Placental epithelial cell (primary cell): ENCODE data around the gene NDNF. TPM values are rescaled to one million over a fixed set of nuclear protein-coding genes. Genes with fewer than 3 reads are reported as not detected.

Experiments
- total RNA-seq: library from RNA; depleted of rRNA; stranded (reverse); fragments of >200 nt; gene quantifications from 2 replicates; pipeline ENCODE4 v1.2.3, GENCODE V29; 2012

NDNF gene, protein sequence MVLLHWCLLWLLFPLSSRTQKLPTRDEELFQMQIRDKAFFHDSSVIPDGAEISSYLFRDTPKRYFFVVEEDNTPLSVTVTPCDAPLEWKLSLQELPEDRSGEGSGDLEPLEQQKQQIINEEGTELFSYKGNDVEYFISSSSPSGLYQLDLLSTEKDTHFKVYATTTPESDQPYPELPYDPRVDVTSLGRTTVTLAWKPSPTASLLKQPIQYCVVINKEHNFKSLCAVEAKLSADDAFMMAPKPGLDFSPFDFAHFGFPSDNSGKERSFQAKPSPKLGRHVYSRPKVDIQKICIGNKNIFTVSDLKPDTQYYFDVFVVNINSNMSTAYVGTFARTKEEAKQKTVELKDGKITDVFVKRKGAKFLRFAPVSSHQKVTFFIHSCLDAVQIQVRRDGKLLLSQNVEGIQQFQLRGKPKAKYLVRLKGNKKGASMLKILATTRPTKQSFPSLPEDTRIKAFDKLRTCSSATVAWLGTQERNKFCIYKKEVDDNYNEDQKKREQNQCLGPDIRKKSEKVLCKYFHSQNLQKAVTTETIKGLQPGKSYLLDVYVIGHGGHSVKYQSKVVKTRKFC
- total RNA-seq, result under 0.01 TPM in 1 of 2 replicates, not detected in the other

DNA sequence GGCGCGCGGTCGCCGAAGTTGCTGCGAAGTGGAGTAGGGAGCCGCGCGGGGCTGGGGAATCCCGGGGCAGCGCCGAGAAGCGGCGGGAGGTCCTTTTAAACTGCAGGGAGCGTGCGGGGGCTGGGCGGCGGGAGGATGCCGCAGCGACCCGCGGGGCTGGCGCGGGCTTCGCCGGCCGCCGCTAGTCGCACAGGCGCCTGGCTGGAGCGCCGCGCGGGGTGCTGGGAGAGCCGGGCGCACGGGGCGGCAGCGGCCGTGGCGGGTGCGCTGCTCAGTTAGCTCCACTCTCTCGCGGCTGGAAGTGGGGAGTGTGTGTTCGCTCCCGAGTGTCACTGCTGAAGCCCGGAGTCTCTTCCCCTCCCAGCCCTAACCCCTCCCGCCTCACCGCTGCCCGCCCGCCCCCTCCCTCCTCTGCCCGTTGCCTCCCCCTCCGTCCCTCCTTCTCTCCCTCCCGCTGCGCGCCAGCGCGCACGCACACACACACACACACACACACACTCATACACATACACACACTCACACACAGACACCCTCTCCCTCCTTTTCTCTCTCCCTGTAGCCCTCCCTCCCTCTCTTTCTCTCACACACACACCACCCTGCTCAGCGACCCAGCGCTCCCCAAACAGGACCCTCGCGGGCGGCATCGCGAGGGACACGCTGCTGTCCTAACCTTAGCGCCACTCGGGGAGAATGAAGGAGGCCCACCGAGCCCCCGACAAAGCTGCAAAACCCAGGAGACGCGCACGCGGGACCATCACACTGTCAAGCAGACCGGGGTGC lies at the start of gene NDNF:
NDNF (minus strand) TSS at position 312 of the 780 bp plus-strand sequence. CDS start 26,698 bp downstream, outside the sequence.

Other genes starting within 250 kb of the NDNF start
- gene PRDM5, start 149.8 kb downstream of the NDNF start, total RNA-seq, result 18.3 and 21.6 TPM in 2 replicates
- not detected in 2 replicates for gene TNIP3, start 91.8 kb upstream of the NDNF start, total RNA-seq